Ovary (tissue), 9 donors: ENCODE data around the gene FURIN. TPM values are rescaled to one million over a fixed set of nuclear protein-coding genes. Genes with fewer than 3 reads are reported as not detected.

Experiments used
- DNase-seq, 5 donors: peaks; one replicate each; pipeline ENCODE4 v3.0.0-alpha.2; 2019 to 2020
- H3K27ac ChIP-seq, 2 donors: fragments of 200-600 bp; one replicate each; pipeline versions ENCODE4 v1.5.1 to v1.8.0; 2019 to 2022
- H3K27me3 ChIP-seq: fragments of 200-600 bp; one replicate; pipeline ENCODE4 v1.8.0; 2022
- H3K36me3 ChIP-seq: fragments of 200-600 bp; sonication (generic); one replicate; pipeline ENCODE4 v1.5.1; 2019
- H3K4me1 ChIP-seq: one replicate; pipeline ENCODE4 v1.8.1; 2013; ENCODE audit warnings: mild to moderate bottlenecking, moderate library complexity; ENCODE audit not compliant: insufficient read depth
- H3K4me3 ChIP-seq: fragments of 200-600 bp; sonication (generic); one replicate; pipeline ENCODE4 v1.5.1; 2017
- H3K9me3 ChIP-seq, 2 donors: fragments of 200-600 bp in 1 of 2; sonication (generic) in 1 of 2; one replicate each; pipeline versions ENCODE4 v1.5.1 to v1.8.1; 2013 to 2019; ENCODE audit warnings: mild to moderate bottlenecking in 1 of 2, moderate library complexity in 1 of 2
- EP300 ChIP-seq: sonication (generic); formaldehyde crosslinking; IDR thresholded peaks from one replicate; pipeline ENCODE4 v1.6.1; 2017; ENCODE audit warnings: antibody characterized with exemption
- POLR2A ChIP-seq: fragments of 450-650 bp; IDR thresholded peaks from one replicate; pipeline ENCODE4 v1.6.1; 2017; ENCODE audit warnings: antibody characterized with exemption, mild to moderate bottlenecking, moderate library complexity
- WGBS, 3 donors: extraction: QIAGEN DNeasy Blood & Tissue Kit in 1 of 3; methylation state at CpG; one replicate each; pipeline versions ENCODE4 v1.1.5 to v1.1.7; 2013 to 2017; 5-methylcytosine and 5-hydroxymethylcytosine counted together
- intact Hi-C, 4 donors: fragments of 100-400 bp; cut with DNase I; formaldehyde crosslinking; loops; one replicate each; pipeline versions ENCODE4 v1.11.0 to v1.15.1; 2022 to 2023
- polyA plus RNA-seq, 2 donors: library from polyadenylated mRNA; stranded (reverse); fragments of 200-250 nt in 1 of 2; fragments of 350-450 nt in 1 of 2; fragmentation: Illumina TruSeq in 1 of 2; extraction: RNeasy Lipid Tissue Mini Kit (QIAGEN cat#74804) in 1 of 2; gene quantifications; one replicate each; pipeline ENCODE4 v1.2.3, GENCODE V29; 2013 to 2014
- total RNA-seq, 7 donors: library from RNA; depleted of rRNA in 2 of 7; stranded (reverse); fragments of >200 nt in 2 of 7; fragmentation: NEBNext Ultra II Directional in 3 of 7; extraction: Animal tissue kit (Norgen Biotek cat#: 25700) in 3 of 7; gene quantifications; one replicate each; pipeline versions ENCODE4 v1.1.0 to v1.2.4, GENCODE V29; 2016 to 2023
- TF ChIP-seq, protein P1 (sequence below), 3 donors: fragments of 450-650 bp in 2 of 3; fragments of 200-600 bp in 1 of 3; IDR thresholded peaks; one replicate each; pipeline versions ENCODE4 v1.5.1 to v1.8.0; 2016 to 2022; ENCODE audit warnings: antibody characterized with exemption in 3 of 3, mild to moderate bottlenecking in 1 of 3
- donor health status: DM: no; HTN: no; CAD: no; lungs with moderate emphysema.
- donor health status: DM: no; HTN: no; CAD: no.
- donor health status: Bipolar disorder and iron deficiency.
- donor health status: DM: yes; HTN: yes; CAD: no.
- donor health status: DM: no; HTN: no; CAD: no.
- donor health status: DM: yes; HTN: yes; CAD: no.

Gene FURIN
- total and polyA plus RNA-seq, 9 donors, result 6.2 to 38.6 (median 33.7) TPM

DNA sequence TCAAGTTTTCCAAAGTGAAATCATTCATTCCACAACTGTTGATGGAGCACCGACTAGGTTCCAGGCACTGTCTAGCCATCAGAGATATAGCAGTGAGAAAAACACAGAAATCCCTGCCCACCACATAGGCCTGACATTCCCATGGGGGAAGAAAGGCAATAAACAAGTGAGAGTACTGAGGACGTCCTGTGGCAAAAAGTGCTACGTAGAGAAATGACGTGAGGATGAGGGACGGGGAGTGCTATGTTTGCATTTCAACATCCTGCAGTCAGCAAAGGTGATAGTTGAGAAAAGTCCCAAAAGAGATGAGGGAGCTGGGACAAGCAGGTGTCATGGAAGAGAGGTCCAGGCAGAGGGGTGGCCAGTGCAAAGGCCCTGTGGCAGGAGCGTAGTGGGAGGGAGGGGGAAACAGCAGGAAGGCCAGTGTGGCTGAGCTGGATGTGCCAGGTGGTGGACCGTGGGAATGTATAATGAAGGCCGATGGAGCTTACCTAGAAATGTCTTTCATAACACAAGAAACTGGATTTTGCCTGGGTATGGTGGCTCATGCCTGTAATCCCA is 10.4 kb upstream of the FURIN start:
- H3K27me3 ChIP-seq, result no peaks in the 10 kb centered on the region
- TF ChIP-seq POLR2A, result no peak
- TF ChIP-seq, protein P1, sequence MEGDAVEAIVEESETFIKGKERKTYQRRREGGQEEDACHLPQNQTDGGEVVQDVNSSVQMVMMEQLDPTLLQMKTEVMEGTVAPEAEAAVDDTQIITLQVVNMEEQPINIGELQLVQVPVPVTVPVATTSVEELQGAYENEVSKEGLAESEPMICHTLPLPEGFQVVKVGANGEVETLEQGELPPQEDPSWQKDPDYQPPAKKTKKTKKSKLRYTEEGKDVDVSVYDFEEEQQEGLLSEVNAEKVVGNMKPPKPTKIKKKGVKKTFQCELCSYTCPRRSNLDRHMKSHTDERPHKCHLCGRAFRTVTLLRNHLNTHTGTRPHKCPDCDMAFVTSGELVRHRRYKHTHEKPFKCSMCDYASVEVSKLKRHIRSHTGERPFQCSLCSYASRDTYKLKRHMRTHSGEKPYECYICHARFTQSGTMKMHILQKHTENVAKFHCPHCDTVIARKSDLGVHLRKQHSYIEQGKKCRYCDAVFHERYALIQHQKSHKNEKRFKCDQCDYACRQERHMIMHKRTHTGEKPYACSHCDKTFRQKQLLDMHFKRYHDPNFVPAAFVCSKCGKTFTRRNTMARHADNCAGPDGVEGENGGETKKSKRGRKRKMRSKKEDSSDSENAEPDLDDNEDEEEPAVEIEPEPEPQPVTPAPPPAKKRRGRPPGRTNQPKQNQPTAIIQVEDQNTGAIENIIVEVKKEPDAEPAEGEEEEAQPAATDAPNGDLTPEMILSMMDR (IDR thresholded peaks at IDR 0.05), result no peak
- H3K27ac ChIP-seq, result no peak overlapping the region
- intact Hi-C loops, result no loop called here
- no peaks in the 10 kb centered on the region for H3K4me1 ChIP-seq
- WGBS, 3 donors, result 85 to 92% (median 89%) methylated on average over 8 of the region's 8 CpGs
- no peaks in the 10 kb centered on the region for H3K36me3 ChIP-seq
- H3K9me3 ChIP-seq, result no peaks in the 10 kb centered on the region
- no peak overlapping the region for H3K4me3 ChIP-seq
- no peak for DNase-seq

DNA sequence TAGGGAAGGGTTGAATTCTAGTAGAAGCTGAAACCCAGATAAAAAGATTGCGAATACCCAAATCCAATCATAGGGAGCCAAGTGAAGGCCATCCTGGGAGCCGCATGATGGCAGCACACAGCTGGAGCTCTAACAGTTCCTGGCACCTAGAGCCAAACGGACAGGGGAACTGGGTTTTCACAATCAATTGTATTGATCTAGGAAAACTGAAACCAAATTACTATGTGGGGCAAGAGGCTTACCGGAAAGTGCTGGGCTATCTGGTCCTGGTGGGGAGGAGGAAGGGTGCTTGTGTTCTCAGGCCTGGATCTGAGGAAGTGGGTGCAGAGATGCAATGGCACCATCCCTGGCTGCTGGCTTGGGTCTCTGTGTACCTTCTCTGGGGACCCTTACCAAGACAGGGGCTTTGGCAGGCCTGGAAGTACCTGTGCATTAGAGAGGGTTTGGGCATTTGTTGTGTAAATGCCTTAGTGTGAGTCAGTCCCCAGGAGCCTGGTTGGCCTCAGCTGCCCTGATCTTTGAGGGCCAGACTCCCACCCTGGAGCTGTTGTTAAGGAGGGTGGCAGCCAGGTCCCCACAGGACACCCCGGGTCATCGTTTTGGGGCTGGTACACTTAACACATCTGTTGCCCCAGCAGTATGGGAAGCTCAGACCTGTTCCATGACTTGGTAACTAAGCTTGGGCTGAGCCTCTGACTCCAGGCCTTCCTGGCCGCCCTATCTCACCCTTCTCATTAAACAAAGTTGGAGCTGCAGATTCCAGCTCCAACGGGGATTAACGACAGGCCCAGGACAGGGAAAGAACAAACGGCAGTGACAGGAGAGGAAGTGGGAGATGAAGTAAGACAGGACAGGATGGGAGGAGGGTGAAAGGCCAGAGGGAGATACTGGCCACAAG is 8.9 kb upstream of the FURIN start:
- no peak for TF ChIP-seq POLR2A
- TF ChIP-seq, protein P1 (IDR thresholded peaks at IDR 0.05), result no peak
- Histone ChIP-seq H3K27ac (no peak overlapping the region), H3K4me1 (no peaks in the 10 kb centered on the region), H3K36me3 (no peaks in the 10 kb centered on the region), H3K4me3 (no peak overlapping the region), H3K27me3 (no peaks in the 10 kb centered on the region), H3K9me3 (no peaks in the 10 kb centered on the region)
- intact Hi-C loops, result no loop called here
- WGBS, 3 donors, result 66 to 69% (median 68%) methylated on average over 10 of the region's 10 CpGs
- DNase-seq, result no peak

DNA sequence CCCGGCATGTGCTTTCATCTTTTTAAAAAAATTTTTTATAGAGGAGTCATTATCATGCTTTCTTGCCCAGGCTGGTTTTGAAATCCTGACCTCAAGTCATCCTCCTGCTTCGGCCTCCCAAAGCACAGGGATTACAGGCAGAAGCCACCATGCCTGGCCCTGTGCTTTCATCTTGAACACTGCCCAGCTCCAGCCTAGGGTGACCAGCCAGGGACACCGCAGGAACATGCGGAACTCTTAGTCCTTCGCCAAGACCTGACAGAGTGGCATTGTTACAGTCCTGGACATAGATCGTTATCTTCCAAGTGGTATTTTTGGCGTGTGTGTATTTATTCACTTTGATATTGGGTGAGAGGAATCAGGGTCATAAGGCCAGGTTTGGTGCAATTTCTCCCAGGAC is 7.9 kb upstream of the FURIN start:
- intact Hi-C loops, result no loop called here
- WGBS, 3 donors, result 88 to 89% (median 89%) methylated on average over 7 of the region's 7 CpGs

DNA sequence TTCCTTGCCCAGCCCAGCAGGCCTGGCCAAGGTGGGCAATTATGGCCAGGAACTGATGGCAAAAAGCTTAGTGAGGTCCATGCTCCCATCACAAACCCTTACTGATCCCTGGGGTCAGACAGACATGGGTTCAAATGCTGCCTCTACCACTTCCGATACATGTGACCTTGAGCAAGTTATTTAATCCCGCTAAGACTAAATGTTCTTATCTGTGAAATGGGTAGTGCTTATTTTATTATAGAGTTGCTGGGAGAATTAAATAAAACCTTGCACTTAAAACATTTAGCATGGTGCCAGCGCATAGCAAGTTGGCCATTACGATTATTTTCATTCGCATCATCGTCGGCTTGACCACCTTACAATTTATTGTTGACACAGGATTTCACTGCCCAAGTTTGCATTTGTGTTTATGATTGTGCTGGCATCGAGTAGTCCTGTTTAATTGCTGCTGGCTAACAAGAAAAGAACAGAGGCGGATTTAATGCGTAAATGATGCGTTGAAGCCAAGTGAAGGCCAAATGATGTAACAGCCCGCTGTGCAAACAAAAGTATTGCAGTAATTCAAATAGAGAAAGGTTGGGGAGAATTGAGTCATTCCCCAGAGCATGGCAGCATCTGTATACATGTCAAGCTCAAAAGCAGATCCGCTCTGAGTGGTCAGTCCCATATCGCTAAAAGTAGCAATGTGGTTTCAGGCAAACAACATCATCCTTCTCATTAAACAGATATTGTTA is 7.3 kb upstream of the FURIN start:
- DNase-seq, result no peak
- no peak for TF ChIP-seq EP300
- no peak for TF ChIP-seq POLR2A
- TF ChIP-seq, protein P1 (IDR thresholded peaks at IDR 0.05), result no peak
- Histone ChIP-seq H3K4me3 (no peak overlapping the region), H3K9me3 (no peaks in the 10 kb centered on the region), H3K4me1 (no peaks in the 10 kb centered on the region), H3K36me3 (no peaks in the 10 kb centered on the region), H3K27ac (no peak overlapping the region), H3K27me3 (no peaks in the 10 kb centered on the region)
- intact Hi-C loops, result no loop called here
- WGBS, 3 donors, result 87 to 90% (median 89%) methylated on average over 14 of the region's 14 CpGs

More for the DNA sequence above, 7.9 kb upstream of the FURIN start:
- Histone ChIP-seq H3K36me3 (no peaks in the 10 kb centered on the region), H3K27ac (no peak overlapping the region), H3K4me1 (no peaks in the 10 kb centered on the region), H3K4me3 (no peak overlapping the region), H3K9me3 (no peaks in the 10 kb centered on the region), H3K27me3 (no peaks in the 10 kb centered on the region)
- no peak for DNase-seq
- TF ChIP-seq POLR2A (no peak), EP300 (no peak)
- TF ChIP-seq, protein P1 (IDR thresholded peaks at IDR 0.05), result no peak
